ENCODE data around the gene ARAP1.

ARAP1 gene

DNA sequence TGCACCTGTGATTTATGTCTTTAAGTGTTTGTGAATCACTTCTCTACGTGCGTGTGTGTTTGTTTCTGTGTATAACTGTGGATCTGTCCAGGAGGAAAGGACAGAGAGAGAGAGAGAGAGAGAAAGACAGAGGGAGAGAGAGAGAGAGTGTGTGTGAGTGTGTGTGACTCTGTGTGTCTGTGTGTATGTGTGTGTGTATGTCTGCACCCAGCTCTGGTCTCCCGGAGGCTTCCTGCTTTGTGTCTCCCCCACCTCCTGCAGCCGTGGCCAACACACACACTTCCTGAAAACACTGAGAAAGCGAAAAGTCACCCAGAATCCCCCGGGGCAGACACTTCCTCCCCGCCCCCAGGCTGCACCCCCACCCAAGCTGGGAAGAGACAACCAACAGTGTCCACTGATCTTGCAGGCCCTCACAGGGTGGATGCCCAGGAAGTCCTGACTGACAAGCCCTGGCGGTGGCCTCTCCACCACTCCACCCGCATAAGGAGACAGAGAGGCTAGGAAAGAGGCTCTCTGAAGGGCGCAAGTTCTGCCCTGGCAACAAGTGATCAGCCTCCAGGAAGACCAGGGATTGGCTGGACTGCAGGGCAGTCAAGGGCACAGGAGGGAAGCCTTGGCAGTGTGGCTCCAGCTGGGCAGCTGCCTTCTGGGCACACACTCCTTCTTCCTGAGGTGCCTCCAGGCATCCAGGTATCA is 30.0 kb downstream of the ARAP1 start:
- peak; percentile 62 to 91 (median 76) for DNase-seq

DNA sequence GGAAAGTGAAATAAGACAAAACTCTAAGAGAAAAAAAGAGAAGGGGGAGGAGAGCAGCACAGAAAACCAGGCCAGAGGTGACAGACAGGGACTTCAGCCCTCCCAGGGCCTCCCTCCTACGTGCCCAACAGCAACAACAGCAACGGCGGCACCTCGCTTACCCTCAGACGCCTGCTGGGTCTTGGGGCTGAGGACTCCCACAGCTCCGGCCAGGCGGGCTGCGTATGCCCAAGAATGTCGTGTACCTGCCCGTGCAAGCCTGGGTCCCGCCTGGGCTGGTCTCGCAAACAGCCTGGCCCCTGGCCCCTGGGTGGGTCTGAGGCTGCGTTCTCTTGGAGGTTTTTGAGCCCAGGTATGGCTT is 30.5 kb downstream of the ARAP1 start:
- peak in 3 of 5 donors; percentile 27 to 43 (median 29) for DNase-seq

DNA sequence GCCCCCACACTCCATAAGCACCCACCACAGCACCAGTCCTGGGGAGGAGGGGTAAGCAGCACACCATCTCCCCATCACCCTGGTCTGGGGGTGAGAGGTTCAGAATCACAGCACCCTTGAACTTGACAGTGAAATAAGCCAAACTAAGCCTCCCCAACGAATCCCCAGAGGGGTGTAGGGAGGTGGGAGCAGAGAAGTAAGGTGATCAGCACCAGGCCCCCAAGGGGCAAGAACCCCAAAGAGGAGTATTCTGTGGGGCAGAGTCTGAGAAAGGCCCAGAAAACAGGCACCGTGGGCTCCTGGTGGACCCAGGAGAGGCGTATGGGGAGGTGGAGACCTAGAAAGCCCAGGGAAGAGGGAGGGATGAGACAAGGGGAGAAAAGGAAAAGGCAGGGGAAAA is 30.9 kb downstream of the ARAP1 start:
- DNase-seq: no peak

DNA sequence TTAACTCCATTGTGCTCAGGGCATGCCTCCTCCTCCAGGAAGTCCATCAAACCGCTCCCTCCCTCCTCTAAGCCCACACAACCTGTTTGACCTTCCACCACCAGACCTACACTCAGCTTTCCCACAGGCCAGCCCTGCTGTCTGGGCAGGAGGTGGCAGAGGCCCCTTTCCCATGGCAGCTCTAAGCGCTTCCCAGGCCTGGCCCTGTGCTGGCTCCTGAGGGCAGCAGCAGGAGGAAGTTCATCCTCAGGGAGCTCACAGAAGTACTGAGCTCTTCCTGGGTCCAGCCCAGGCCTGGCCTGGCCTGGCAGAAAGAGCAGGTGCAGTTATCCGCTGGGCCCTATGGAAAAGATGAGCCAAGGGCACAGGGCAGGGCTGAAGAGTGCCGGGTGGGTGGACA is 31.4 kb downstream of the ARAP1 start:
- no peak for DNase-seq

DNA sequence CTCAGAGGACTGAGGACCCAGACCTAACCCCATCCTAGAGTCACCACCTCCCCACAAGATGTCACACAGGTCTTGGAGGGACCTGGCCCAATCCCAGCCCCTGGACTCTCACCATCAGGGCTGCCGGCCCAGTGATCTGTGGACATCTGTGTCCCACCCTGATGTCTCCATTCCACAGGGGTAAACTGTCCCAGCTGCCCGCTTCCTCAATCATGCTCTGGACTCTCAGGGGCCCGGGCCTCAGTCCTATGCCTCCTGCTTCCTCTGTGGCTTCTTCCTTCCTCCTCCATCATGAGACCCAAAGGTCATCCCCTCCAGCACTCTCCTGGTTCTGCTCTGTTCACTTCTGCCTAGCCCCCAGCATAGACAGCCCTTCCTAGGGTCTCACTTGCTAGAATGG is 32.2 kb downstream of the ARAP1 start:
- no peak for DNase-seq

DNA sequence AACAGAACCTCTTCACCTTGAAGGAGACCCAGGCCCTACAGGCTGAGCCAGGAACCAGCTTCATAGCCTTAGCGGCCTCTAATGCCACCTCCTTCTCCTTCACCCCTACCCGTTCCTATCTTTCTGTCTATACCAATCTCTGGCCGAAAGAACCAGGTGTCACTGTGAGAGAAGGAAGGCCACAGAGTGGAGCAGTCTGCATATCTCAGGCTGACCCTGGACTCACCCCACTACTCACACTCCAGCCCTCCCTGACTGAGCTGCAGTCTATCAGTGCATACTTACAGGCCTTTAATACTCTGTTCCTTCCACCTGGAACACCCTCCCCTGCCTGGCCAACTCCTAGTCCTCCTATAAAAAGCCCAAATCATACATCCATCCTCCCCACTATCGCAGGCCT is 32.7 kb downstream of the ARAP1 start:
- DNase-seq: no peak

DNA sequence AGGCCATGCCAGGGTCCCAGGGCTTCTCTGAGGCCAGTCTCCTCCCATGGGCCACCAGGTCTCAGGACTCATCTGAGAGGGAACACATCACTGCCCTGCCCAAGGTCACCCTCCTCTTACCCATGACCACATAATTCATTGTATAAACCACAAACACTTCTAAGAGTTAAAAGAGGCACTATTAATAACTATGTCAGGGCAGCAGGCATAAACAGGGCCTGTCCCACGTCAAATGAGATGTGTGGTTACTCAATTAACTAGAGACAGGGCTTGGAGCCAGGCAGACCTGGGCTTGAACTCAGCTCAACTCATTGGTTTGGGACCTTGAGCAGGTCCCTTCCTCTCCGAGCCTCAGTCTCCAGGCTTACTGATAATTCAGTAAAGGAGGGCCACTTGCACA is 33.1 kb downstream of the ARAP1 start:
- no peak for DNase-seq

DNA sequence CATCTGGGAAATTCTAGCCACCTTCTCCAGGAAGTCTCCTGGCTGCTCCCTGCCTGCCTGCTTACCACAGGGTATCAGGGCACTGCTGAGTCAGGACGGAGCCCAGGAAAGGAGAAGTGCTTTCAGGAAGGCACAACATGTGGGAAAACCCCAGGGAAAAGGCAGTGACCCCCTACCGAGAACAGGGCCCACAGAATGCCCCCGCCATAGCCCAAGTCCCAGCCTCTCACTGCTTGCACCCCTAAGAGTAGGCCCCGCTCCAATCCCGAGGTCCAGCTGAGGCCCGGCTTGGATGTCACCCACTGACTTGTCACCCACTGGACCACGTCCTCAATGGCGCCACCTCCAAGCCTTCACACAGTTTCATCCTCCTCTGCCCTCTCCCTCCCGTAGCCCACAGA is 34.1 kb downstream of the ARAP1 start:
- no peak for DNase-seq

DNA sequence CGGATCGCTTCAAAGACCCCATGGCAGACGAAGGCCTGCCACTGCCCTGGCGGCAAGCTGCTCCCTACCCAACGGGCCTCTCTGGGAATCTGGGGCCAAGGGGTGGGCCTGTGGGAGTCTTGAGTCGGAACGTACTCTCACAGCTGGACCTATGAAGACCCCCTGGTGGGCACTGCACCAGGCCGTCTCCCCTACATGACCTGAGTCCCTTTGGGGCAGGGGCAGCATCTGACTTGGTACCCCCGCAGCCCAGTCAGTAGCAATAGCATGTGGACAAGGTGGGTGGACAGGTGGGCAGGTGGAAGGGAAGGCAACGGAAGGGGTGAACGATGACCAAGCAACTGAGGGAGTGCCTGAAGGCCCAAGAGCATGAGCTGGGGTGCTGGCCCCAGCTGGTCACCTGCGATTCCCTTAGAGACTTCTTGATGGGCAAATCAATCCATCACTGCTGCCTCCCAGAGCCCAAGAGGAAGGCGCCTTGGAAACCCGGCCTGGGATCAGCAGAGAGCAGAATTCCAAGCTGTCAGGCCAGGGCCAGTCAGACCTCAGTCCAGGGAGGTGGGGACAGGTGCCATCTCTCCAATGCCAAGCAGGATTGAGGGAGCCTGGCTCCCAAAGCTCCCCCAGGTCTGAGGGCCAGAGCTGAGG is 35.3 kb downstream of the ARAP1 start:
- no peak for DNase-seq

DNA sequence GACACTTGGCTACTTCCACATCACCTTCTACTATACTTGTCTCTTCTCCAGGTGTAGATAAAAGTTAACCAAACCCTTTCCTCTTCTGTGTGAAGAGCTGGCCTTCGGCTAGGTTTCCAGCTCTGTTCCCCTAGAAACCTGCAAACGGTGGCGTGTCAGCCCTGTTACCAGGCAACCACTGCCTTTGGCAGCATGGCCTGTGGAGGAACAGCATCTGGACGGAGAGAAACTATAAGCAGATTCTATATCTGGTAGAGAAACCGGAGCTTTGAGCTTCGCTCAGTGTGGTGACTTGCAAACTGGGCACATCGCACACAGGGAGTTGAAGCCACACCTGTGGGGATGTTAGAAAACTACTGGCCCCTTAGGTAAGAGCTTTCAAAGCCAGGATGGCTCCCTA is 35.9 kb downstream of the ARAP1 start:
- no peak for DNase-seq

DNA sequence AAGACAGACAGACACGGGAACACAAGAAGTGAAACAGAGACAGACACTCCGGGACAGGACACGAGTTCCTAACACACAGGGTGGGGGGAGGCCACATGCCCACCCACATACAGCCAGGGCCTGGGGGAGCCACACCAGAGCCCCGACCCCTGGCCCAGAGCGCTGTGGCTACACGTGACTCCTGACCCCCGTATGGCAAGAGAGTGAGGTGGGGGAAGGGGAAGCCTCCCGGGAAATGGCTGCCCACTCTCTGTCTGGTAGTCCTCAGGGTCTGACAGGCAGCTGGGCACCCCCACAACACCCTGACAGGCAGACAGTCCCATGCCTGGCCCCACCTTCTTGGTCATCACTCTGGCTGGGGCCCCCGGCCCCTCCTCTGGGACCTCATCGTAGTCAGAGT is 39.4 kb downstream of the ARAP1 start:
- no peak for DNase-seq

DNA sequence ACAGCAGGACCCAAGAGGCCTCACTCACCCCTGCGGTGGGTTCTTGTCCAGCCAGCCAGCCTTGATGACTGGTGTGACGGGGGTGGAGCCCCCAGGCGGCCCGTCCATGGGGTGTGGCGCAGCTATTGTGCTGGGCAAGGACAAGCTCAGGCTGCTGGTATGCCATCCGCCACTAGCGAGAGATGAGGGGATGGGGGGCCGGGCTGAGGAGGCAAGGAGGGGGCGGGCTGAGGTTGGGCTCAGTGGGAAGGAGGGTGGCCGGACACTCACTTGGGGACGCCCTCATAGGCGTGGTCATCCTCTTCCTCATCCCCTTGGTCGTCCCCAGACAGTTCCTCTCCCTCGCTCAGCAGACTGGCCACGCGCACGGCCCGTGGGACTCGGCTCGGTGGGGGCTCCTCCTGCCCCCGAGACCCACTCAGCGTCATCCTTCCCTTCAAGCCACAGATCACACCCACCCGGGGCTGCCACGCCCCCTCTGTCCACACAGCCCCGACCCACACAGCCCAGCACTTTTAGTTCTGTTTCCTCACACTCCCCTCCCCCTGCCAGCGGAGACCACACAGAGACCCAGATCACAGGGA is 39.9 kb downstream of the ARAP1 start:
- no peak for DNase-seq

DNA sequence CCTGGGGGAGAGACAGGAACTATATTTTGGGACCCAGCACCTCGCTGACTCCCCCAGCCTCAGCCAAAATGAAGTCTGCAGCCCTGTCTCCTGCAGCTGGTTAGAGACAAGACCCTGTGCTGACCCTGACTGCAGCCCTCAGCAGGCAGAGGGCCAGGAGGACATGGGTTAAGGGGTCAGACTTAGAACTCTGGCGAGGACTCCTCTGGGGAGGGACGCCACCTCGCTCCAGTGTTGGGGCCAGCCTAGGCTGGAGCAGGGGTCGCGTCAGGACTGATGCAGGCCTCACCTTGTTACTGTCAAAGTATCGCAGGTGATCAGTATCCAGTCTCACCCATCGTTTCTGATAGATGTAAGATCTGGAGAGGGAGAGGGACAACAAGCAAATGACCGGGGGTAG is 41.1 kb downstream of the ARAP1 start:
- no peak for DNase-seq

DNA sequence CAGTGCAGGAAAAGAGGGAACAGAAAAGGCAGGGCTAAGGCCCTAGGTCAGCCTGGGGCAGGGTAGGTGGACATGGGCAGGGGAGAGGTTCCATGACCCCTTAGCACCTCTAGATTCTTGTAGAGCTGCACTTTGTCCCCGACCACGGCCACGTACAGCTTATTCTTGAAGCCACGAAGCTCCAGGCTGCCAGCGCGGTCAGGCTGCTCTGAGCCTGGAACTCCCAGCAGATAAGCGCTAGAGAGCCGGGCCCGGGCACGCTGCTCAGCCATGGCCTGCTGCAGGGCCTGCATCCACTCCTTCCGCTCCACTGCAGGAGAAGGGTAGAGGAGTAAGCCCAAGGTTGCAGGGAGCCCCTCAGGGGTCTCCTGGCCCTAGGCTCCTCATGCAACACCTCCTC is 41.9 kb downstream of the ARAP1 start:
- no peak for DNase-seq

DNA sequence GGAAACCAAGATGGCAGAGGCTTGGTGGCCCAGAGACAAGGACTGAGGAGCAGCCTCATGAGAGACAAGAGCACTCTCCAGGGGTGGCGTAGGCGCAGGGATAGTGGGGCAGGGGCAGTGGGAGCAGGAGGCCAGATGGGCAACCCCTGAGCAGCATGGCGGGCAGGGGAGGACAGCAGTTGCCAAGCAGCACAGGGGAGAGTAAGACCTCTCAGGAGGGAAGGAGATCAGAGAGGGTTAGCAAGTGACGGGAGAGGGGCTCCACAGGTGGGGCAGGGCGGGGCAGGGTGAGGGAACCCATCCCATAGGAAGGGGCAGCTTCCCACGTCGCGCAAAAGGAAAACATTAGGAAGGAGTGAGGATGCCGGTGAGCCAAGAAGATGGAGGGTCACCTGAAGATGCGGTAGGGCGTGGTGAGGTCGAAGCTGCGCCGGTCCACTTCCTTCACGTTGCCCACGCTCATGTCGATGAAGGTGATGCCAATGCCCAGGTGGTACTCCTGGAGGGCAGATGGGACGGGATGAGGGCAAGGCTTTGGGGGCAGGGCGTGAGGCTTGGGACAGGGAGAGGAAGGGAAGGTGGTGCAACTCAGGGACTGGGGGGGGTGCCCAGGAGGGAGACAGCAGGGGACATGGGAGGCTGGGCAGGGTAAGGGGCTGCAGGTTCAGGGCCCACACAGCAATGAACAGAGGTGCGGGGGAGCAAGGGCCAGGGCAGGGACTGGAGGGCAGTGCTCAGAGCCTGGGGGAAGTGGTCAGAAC is 42.5 kb downstream of the ARAP1 start:
- no peak for DNase-seq

DNA sequence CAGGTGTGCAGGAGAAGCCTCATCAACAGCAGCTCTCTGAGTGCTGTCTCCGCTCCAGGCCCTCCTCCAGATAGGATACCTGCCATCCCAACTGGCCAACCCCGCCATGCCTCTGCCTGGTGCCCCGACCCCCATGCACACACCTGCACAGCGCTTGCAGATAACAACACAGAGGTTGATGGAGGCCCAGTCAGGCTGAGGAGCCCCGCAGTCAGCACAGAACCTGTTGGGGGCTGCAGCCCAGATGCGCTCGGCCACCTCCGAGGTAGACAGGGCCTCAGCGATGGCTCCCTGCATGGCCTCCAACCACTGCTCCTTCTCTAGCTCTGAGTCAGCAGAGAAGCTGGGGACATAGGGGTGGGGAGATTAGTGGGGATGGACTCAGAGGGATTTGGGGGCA is 45.2 kb downstream of the ARAP1 start:
- no peak for DNase-seq

DNA sequence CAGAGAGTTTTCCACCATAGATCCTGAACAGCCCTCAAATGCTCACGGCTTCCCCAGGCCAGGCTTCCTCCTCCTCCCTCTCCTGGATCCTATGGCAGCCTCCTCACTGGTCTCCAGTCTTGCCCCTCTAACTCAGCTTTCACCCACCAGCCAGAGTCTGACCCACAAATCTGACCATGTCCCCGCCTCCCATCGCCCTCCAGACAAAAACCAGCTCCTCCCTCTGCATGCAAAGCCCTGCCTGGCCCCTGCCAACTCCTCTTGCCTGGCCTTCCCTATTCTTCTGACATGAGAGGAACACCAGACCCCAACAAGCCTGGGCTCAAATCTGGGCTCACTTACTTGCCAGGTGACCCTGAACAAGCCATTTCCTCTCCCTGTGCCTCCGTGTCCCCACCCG is 45.6 kb downstream of the ARAP1 start:
- no peak for DNase-seq

DNA sequence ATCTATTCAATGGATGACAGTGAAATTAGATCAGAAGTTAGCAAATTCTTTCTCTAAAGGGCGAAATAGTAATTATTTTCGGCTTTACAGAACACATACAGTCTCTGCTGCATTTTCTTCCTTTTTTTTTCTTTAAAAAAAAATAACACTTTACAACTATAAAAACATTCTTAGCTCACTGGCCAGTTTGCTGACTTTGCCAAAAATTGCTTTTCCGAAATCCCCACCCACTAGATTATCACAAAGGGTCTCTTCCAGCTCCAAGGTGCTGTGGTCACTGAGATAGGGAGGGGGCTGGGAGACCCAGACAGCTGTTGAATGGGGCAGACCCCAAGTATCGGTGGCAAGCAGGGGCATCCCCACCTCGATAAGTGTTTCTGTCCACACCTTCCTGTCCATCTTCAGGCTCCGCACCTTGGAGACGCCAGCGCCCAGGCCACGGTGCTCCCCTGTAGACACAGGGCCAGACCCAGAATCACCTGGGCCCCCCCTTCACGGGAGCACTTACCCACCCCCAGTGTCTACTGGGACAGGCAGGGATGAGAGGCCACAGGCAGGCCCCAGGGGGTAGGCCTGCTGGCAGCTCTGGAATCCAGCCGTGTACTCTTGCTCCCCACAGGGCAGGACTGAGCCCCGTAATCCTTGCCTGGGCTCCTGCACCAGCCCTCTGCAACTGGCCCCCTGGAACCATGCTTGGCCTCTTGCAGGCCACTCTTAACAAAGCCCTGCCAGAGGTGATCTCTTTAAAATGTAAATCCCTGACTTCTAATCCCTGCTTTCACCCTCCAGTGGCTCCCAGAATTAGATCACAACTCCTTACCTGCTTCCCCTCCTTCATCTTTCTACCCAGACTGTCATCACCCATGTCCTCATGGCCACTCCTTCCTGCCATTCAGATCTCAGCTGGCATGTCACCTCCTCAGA is 46.5 kb downstream of the ARAP1 start:
- DNase-seq: no peak

DNA sequence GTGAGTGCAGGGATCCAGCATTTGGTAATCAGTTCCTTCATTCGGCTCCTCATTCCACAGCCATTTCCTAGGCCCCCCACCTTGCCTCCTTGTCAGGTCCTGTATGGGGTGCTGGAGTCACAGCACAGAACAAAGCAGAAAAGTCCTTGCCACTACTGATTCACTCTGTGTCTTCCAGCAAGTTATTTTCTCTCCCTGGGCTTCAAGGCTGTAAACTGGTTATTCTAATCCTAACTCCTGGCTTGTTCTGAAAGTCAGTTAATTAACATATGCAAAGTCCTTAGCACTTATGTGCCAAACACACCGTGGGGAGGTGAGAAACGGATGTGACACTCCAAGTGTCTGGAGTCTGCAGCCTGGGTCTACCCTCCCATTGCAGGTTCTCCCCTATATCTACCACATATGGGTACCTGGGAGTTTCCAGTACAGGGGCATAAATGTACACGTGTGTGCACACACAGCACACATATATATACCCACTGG is 47.4 kb downstream of the ARAP1 start:
- no peak for DNase-seq

DNA sequence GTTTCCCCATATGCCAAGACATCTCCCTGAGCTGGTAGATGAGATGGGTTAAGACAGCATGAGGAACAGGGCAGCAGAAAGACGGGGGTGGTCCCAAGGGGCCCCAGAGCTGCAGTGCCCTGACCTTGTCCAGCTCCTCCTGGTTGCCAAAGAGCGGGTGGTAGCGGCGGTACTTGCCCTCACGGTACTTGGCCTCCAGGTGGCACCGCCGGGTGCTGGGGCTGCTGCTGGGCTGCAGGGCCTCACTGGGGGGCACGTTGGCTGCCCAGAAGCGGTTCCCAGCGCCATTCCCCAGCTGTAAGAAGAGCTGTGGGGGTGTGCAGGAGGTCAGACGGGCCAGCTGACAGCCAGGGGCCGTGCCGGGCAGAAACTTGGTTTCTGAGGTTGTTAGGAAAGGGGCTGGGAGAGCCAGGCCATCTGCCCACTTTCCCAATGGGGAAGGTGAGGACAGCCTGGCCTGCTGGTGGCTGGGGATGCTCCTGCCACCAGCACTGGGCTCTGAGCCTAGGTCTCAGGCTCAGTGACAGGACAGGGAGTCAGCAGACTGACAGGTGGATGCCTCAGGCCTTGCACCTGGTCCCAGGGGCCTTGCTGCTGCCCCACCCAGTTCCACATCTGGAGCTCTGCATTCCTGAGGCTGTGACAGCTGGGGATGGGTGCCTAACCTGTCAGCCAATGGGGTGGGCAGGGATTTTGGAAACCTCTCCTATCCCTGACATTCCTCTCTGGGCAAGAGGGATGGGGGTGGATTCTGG is 48.0 kb downstream of the ARAP1 start:
- no peak for DNase-seq

DNA sequence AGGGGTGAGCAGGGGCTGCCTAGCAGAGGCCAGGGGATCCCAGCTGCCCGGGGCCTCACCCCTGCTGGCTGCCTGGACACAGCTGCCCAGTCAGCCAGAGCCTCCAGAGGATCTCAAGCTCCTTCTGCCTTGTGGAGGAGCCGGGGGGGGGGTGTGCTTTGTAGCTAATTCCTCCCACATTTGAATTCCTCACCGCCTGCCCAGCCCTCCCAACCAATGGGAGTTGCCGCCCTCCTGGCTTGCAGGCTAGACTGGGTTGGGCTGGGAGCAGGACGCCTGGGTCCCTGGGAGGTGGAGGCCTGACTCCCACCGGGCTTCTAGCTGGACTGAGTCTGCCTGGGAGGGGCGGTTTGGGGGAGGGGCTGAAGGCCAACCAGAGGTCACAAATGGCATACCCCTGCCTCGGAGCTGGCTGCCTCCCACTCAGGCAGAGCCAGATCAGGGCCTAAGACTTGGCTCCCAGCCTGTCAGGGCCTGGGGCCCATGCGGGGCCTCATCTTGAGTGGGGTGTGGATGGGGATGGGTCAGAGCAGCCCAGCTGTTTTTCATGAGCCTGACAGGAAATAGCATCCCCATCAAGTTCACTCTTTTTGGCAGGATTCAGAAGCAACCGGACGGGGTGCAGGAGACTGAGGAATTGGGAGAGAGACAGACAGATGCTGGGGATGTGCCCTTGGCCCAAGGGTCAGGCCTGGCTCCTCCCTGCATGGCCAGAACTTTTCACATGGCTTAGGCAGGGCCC is 48.8 kb downstream of the ARAP1 start:
- DNase-seq: no peak
